Measurements from ENCODE around the gene MTUS2. TPM values are rescaled to one million over a fixed set of nuclear protein-coding genes. Genes with fewer than 3 reads are reported as not detected.

MTUS2 gene
- total RNA-seq, 1 donor from 2014 or later, result 11.2 TPM

DNA sequence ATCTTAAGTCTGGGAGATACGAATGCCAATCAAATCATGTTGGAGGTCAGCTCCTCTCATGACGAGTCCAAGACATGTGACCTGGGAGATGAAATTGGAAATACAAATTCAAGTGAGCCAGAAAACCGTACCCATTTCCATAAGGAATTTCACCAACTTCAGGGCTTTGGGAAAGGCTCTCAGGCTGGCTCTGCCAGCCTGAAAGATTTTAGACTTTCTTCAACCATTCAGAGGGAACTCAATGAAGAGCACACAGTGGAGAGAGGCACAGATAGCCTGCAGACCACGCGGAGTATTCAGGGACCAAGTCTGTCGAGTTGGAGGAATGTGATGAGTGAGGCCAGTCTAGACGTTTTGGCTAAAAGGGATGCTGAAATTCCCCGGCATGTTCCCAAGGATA is 204.6 kb downstream of the MTUS2 start:
- DNase-seq, result no peak

DNA sequence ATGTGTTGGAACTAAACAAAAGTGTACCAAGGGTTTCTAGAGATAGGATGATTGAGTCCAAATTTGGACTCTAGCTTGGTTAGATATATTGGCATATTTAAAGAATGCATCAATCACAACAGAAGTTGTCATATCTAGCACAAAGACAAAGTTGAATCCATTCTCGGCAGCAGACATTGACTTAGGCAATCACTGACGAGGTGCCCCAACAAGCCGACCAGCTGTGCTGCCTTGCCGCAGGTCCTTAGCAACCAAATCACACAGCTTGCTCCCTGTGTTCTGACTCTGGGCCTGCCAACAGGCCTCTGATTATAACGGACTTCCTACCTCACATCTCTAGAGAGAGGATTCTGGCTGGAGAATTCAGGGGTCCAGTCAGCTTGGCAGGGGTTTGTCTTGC is 208.7 kb downstream of the MTUS2 start:
- no peak for DNase-seq

DNA sequence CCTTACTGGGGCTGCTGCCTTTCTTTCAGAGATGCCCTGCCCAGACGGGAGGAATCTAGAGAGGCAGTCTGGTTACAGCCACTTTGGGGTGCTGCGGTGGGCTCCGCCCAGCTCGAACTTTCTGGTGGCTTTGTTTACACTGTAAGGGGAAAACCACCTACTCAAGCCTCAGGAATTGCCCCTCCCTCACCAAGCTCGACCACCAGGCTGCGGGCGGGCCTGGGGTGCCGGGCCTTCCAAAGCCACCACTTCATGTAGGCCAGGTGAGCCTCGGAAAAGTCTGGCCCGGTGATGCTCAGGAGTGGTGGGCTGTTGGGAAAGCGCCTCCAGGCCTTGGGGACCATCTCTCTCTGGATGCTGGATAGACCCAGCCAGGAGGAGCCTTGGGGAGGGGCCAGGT is 218.6 kb downstream of the MTUS2 start:
- DNase-seq, result no peak

DNA sequence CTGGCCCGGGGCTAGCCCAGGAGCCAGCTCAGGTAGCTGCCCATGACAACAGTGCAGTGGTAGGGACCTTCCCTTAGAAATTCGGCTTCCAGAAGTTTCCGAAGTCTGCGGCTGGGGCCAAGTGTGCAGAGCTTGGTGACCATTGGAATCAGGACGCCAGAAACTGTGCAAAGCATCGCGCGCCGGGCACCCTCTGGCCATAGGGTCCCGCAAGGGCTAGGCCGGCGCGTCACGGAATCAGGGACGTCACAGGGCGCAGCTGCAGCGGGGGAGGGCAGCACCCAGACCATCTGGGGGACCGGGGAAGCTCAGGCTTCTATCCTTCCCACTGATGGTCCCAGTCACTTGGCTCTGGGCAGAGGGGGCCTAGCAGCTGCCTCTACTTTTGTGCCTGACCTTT is 219.1 kb downstream of the MTUS2 start:
- no peak for DNase-seq

DNA sequence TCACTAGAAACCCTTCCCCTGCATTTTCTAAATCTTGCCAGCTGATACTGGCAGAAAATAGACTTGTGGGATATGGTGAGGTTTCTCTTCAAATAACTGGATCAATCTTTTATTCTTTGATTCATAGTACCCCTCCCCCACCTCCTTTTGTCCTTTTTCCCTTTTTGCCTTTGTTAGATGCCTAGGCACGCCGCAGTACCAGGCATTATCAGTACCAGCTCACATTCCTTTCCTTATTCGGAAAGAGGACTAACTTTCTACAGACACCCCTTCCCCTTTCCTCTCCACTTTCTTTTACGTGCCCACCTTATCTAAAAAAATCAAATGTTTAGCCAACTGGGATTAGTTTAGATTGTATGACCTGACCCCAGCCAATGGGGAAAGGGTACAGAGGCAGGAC is 226.4 kb downstream of the MTUS2 start:
- no peak for DNase-seq

DNA sequence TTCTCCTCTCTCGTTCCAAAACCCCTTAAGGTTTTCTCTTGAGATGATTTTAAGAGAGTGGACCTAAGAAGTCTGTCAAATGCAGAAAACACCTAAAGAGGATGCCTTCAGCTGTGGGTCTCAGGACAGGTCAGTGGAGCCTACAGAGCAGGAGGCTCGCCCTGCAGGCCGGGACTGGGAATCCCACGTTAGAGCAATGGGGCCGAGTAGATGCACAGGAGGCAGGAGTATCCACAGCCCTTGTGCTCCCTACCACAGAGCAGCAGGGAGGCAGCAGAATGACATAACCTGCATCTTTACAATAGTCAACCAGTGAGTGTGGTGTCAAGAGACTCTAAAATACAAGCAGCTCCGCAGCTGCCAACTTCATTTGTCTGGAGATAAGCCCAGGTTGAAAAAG is 229.4 kb downstream of the MTUS2 start:
- no peak for DNase-seq

DNA sequence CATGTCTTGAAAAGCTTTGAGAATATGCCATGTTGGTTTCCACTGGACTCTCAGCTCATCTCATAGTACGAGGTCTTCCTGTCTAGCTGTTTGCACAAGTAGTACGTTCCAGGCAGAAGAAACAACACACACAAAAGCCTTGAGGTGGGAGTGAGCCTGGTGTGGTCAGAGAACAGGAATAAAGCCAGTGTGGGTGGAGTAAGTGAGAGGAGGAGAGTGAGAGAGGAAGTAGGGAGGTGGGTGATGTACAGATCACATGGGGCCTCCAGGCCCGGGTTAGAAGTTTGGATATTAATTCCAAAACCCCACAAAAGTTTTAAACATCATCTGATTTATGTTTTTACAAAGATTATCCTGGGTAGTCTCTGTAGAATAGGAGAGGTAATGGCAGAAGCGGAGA is 230.6 kb downstream of the MTUS2 start:
- no peak for DNase-seq

DNA sequence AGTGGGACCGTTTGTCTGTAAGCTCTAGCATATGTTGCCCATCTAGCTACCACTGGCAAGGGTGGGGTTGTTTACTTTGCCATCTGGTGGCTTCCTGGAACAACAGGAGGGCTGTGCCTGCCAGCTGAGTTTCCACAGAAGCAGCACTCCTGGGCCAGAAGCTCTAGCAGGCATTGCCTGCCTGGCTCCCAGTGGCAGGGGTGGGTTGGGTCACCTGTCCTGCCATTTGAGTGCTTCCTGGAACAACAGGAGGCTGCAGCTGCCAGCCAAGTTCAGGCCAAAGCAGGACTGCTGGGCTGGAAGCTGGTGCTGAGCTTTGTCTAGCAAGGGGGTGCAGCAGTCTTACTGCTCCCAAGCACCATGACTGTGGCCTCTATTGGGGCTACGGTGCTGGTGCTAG is 239.7 kb downstream of the MTUS2 start:
- peak; percentile 5 for DNase-seq

DNA sequence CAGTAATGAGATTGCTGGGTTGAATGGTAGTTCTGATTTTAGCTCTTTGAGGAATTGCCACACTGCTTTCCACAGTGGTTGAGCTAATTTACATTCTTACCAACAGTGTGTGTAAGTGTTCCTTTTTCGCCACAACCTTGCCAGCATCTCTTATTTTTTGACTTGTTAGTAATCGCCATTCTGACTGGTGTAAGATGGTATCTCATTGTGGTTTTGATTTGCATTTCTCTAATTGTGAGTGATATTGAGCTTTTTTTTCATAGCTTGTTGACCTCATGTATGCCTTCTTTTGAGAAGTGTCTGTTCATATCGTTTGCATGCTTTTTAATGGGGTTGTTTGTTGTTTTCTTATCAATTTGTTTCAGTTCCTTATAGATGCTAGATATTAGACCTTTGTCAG is 245.0 kb downstream of the MTUS2 start:
- DNase-seq, result no peak

DNA sequence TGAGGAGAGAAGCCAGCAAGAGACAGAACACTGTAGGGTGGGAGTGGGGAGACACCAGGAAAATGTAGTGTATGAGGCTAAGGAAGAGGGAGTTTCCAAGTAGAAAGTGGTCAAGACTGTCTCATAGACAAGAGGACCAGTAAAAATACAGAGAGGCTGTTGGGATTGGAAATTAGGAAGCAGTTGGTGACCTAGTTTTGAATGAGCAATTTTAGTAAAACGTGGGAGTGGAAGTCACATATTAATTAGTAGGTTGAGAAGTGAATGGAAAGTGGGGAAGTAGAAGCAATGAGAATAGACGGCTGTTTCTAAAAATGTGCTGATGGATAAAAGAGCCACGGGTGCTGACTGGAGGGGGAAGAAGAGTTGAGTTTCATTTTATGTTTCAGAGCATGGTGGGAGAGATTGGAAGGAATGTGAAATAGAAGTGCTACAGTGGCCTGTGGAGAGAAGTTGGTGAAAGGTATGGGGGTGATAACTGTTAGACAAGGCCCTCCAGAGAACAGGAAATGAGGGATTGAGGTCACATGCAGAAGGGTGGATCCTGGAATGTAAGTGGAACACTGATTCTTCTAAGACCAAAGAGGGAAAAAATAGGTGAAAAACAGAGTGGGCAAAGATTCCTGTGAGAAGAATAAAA is 247.3 kb downstream of the MTUS2 start:
- DNase-seq, result no peak

DNA sequence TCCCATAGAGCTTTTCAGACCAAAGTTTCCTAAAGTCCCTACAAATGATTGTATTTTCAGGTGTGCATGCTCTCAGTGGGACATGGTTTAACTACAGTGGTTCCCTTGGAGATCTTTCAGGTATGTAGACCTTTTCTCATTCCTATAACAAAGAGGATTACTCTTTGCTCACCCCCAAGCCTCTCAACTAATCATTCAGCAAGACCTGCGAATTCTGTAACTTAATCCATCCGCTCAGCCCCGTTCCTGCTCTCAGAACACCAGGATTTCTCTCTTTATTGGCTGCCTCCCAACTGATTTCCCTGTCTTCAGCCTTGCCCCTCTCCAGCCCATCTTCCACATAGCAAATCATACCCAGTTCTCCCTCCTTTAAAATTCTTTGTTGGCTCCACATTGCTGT is 253.6 kb downstream of the MTUS2 start:
- no peak for DNase-seq

DNA sequence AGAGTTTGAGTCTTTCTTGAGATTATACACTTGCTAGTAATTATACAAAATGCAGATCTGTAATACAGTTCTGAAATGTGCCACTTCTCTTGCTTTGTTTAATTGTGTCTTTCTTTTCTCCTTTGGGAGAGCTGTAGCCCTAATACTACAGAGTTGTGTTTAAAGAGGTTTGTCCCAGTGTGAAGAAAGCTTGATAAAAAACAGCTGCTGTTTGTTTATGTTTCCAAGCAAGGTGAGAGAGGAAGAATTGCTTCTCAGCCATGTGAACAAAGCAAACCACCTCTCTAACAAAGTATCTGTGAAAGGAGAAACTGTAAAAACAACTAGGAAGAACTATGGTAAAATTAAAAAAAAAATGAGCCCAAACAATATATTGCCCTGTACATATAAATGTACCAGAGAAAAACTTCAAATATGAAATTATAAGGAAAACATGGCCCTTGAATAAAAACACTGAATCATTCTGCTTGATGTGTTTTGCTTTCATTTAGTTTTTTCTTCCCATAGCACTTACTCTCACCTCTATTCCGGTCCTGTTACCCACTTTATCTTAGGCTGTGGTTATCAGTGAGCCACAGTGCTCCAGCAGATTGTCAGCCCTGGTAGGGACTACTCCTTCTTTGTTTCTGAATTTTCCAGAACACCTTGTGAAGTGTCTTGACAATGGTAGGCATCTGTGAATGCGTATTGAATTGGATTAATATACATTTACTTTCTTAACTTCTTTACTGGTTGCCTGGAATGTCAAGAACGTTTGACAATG is 257.1 kb downstream of the MTUS2 start:
- DNase-seq, result no peak

DNA sequence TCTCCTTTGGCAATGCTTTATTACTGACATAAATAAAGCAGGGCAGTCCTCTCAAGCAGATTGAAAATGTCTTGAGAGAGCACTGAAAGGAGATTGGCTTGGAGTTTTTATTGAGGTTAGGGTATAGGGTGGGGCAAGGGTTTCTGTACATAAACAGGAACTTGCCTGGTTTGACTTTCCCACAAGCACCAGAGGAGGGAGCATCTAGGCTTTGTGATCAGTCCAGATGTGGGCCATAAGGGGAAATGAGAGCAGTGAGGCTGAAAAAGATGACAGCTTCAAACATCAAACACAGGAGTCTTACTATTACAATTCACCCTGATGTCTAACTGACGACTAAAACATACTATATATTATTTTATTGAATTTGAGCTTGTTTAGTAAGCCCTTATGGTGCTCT is 260.9 kb downstream of the MTUS2 start:
- peak; percentile 3 for DNase-seq

DNA sequence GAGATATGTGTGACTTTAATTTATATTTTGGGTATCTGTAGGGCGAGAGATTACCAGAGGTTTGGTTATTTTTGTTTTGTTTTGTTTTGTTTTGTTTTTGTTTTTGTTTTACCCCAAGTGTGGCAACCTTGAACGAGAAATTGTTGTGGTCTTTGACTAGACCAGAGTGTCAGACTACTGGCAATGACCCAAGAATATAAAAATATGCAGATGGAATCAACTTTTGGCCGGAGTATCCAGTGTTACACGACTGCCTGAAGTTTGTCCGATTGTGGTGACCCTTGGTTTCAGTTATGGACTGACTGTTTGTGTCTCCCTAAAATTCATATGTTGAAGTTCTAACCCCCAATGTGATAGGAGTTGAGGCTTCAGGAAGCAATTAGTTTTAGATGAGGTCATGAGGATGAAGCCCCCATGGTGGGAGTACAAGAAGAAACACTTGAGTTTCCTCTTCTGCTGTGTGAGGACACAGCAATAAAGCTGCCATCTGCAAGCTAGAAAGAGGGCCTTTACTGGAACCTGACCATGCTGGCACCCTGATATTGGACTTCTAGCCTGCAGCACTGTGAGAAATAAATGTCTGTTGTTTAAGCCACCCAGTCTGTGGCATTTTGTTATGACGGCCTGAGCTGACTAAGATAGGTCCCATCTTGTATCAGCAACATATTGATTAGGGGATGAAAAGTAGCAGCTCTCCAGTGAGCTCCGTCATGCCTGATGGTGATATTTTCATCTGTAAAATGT is 261.7 kb downstream of the MTUS2 start:
- DNase-seq, result no peak

DNA sequence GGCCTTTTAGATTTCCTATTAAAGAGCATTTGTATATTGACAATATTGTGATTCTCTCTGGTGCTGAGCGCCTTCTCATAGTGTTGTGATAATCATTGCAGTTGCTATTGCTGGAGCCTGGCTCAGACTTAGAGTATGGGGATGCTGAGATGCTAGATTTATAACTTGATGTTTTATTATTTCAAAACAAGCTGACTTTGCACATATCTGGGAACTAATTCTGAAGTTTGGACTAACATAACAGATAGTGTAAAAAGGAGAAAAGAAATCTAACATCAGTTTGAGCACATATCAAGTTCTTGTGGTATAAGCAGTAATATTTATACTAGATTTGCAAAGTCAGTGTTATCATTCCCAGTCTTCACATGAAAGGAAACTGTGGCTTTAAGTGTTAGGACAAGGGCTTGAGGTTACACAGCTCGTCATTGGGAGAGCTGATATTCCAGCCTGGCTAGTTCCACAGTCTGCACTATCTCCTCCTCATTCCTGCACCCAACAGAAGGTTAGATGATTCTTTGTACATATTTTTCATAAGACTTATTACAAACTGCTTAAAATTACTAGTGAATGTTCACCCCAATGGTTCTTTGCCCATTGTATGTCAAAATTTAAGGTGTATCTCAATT is 279.8 kb downstream of the MTUS2 start:
- DNase-seq, result no peak

DNA sequence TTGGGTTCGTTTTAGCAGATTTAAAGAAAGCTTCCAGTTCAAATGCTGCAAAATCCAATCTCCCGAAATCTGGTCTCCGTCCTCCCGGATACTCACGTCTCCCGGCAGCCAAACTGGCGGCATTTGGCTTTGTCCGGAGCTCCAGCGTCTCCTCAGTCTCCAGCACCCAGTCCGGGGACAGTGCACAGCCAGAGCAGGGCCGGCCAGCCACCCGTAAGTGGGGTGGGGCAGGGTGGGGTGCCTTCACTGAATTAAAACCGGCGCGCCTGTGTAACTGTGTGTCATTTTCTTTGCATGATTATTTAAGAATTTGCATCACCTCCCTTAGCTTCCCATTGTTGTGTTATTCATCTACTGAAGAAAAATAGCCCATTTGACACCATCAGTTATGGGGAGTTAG is 280.6 kb downstream of the MTUS2 start:
- DNase-seq, result no peak

DNA sequence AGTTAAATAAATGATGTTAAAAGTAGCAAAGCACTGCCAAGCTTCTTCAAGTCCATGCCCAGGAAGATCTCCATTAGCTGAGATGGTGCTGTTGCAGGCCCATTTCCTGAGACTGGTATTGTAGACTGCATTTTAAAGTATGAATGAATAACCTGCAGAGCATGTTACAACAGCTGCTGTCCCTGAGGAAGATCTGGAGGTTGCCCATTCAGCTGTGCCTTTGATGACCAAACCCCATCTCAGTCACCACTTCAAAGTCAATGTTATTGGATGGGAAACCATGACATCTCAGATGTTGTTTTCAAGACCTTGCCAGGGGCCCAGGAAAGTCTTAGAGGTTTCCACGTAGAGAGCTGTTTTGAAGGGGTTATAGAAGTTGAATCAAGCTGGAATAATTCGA is 281.3 kb downstream of the MTUS2 start:
- DNase-seq, result no peak

DNA sequence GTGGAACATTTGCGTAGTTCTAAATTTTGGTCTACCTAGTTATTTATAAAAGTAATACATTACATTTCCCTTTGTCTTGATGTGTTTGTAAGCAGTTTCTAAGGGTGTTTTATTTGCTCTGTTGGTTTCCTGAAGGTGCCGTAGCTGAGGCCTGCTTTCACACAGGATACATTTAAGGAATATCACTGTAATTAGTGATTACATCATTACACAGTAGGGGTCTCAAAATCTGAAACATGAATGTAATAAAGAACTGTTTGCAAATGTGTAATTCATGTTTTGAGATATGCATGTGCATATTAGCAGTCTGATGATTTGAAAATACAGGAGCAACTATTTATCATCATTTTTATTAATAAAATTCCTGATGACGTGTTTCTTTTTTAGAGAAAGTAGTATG is 281.8 kb downstream of the MTUS2 start:
- no peak for DNase-seq

DNA sequence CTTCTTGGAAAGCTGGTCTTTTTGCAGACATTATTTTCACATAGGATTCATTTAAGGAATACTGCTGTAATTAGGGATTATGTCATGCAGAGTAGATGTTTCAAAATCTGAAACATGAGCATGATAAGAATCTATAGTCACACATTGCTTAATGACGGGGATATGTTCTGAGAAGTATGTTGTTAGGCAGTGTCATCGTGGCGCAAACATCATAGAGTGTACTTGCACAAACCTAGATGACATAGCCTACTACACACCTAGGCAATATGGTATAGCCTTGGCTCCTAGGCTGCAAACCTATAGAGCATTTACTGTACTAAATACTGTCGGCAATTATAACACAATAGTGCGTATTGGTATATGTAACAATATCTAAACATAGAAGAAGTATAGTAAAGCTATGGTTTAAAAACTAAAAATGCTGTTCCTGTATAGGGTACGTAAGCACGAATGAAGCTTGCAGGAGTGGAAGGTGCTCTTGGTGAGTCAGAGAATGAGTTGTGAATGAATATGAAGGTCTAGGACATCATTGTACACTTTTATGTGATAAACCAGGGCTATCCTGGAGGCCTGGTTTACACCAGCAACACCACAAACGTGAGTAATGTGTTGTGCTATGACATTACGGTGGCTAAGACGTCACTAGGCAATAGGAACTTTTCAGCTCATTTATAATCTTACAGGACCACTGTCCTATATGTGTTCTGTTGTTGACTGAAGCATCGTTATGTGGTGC is 283.1 kb downstream of the MTUS2 start:
- no peak for DNase-seq

DNA sequence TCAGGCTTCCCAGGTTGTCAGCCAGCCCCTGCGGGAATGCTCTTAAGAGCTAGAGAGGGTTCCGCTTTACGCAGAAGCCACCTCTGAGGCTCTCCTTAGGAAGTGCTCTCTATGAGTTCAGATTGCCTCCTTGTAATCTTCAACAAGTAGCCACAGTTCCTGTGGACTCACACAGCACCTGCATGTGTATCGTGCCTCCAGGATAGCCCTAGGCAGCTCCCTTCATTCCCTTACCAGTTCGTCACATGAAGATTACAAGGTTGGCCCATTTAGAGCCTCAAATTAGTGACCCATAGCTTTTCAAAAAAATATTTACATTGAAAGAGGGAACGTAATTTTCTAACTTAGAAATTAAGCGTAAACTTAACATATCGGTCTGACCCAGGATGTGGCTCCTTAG is 284.3 kb downstream of the MTUS2 start:
- DNase-seq, result no peak

DNA sequence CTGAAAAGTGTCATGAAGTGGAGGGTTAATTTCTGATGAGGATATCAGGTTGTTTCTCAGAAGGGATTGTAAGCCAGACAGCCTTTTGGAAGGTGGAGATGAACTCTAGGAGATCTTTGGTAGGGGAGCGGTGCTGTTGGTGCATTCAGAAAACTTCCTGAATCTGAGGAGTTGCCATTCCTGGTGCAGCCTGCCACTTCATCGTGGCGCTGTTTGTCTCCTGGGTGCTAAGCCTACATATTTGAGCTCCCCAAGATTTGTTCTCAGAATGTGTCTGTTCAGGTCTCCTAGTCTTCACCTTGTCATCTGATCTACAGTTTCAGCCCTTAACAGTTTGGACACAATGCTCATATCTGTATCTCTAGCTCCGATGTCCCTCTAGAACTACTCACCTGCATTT is 285.6 kb downstream of the MTUS2 start:
- no peak for DNase-seq

DNA sequence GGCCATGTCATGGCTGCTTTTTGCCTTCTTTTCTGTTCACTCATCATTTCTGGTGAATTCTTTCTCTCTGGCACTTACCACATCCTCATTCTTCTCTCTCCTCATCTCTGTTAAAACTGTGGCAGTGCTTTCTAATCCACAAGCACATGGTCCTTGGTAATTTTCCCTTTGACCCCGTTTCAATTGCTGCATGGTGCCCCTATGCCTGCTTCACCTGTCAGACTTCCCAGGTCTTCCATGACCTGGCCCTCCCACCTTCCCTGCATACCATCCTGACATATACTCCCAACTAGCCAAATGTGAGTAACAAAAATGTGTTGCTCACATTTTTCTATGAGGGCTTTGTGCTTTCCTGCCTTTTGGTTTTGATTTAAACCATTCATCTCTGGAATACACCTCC is 286.5 kb downstream of the MTUS2 start:
- DNase-seq, result no peak

Measured in tongue (tissue), 2 donors.